GM19099 (cell line): Measurements from ENCODE around the gene VEGFA.

Experiments used
- POLR2A ChIP-seq: IDR thresholded peaks from 3 replicates; pipeline ENCODE4 v1.6.1; 2011; ENCODE audit warnings: low read depth; ENCODE audit not compliant: insufficient read length; ENCODE audit errors: extremely low read depth

The VEGFA gene

DNA sequence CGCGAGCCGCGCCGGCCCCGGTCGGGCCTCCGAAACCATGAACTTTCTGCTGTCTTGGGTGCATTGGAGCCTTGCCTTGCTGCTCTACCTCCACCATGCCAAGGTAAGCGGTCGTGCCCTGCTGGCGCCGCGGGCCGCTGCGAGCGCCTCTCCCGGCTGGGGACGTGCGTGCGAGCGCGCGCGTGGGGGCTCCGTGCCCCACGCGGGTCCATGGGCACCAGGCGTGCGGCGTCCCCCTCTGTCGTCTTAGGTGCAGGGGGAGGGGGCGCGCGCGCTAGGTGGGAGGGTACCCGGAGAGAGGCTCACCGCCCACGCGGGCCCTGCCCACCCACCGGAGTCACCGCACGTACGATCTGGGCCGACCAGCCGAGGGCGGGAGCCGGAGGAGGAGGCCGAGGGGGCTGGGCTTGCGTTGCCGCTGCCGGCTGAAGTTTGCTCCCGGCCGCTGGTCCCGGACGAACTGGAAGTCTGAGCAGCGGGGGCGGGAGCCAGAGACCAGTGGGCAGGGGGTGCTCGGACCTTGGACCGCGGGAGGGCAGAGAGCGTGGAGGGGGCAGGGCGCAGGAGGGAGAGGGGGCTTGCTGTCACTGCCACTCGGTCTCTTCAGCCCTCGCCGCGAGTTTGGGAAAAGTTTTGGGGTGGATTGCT, 1.3 kb downstream of the VEGFA start:
- peak; percentile 42 for TF ChIP-seq POLR2A

DNA sequence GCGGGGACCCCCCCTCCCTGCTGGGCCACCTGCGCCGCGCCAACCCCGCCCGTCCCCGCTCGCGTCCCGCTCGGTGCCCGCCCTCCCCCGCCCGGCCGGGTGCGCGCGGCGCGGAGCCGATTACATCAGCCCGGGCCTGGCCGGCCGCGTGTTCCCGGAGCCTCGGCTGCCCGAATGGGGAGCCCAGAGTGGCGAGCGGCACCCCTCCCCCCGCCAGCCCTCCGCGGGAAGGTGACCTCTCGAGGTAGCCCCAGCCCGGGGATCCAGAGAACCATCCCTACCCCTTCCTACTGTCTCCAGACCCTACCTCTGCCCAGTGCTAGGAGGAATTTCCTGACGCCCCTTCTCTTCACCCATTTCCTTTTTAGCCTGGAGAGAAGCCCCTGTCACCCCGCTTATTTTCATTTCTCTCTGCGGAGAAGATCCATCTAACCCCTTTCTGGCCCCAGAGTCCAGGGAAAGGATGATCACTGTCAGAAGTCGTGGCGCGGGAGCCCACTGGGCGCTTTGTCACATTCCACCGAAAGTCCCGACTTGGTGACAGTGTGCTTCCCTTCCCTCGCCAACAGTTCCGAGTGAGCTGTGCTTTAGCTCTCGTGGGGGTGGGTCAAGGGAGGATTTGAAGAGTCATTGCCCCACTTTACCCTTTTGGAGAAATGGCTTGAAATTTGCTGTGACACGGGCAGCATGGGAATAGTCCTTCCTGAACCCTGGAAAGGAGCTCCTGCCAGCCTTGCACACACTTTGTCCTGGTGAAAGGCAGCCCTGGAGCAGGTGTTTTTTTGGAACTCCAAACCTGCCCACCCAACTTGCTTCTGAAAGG, 2.1 kb downstream of the VEGFA start:
- TF ChIP-seq POLR2A: no peak

GRCh38 chr6:43772681-43773049, 2.7 kb downstream of the VEGFA start:
- no peak for TF ChIP-seq POLR2A

DNA sequence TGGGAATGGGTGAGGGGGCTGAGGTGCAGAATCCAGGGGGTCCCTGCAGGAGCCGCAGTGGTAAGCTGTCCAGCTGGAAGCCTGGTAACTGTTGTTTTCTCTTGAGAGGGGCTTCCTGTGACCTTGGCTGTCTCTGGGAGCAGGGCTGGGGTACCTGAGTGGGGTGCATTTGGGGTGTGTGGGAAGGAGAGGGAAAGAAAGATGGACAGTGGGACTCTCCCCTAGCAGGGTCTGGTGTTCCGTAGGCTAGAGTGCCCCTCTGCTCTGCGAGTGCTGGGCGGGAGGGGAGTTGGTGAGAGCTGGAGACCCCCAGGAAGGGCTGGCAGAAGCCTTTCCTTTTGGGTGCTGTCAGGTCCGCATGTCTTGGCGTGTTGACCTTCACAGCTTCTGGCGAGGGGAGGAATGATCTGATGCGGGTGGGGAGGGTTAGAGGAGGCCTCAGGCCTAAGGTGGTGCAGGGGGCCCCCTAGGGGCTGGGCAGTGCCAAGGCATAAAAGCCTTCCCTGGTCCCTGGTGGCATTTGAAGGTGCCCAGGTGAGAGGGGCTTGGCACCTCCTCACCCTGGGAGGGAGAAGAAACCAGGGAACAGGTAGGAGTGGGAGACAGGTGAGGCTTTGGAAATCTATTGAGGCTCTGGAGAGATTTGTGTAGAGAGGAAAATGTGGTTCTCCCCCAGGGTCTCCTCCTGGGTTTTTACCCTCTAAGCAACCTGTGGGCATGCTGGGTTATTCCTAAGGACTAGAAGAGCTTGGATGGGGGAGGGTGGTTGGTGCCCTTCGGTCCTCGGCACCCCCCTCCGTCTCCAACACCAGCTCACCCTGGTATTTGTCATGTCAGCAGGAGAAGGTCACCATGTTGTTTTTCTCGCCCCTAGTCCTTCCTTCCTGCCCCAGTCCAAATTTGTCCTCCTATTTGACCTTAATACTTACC, 3.3 kb downstream of the VEGFA start:
- TF ChIP-seq POLR2A: peak; percentile 16

DNA sequence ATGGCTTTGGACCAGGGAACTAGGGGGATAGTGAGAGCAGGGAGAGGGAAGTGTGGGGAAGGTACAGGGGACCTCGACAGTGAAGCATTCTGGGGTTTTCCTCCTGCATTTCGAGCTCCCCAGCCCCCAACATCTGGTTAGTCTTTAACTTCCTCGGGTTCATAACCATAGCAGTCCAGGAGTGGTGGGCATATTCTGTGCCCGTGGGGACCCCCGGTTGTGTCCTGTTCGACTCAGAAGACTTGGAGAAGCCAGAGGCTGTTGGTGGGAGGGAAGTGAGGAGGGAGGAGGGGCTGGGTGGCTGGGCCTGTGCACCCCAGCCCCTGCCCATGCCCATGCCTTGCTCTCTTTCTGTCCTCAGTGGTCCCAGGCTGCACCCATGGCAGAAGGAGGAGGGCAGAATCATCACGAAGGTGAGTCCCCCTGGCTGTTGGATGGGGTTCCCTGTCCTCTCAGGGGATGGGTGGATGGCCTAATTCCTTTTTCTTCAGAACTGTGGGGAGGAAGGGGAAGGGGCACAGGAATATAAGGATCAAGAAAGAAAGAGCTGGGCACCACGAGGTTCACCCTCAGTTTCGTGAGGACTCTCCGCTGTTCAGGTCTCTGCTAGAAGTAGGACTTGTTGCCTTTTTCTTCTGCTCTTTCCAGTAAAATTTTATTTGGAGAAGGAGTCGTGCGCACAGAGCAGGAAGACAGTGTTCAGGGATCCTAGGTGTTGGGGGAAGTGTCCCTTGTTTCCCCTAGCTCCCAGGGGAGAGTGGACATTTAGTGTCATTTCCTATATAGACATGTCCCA, 4.2 kb downstream of the VEGFA start:
- no peak for TF ChIP-seq POLR2A

DNA sequence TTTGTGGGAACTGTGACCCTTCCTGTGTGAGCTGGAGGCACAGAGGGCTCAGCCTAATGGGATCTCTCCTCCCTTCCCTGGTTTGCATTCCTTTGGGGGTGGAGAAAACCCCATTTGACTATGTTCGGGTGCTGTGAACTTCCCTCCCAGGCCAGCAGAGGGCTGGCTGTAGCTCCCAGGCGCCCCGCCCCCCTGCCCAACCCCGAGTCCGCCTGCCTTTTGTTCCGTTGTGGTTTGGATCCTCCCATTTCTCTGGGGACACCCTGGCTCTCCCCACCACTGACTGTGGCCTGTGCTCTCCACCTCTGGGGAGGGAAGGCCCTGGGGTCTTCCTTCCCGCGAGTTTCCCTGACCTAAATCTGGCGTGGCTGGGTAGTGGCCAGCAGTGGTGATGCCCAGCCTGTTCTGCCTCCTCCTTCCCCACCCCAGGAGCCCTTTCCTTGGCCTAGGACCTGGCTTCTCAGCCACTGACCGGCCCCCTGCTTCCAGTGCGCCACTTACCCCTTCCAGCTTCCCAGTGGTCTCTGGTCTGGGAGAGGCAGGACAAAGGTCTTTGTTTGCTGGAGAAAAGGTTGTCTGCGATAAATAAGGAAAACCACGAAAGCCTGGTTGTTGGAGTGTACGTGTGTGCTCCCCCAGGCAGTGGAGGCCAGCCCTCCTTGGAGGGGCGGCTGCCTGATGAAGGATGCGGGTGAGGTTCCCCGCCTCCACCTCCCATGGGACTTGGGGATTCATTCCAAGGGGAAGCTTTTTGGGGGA, 4.9 kb downstream of the VEGFA start:
- TF ChIP-seq POLR2A: no peak

- no peak for TF ChIP-seq POLR2A
Observed at GRCh38 chr6:43775535-43775885, 5.5 kb downstream of the VEGFA start.

DNA sequence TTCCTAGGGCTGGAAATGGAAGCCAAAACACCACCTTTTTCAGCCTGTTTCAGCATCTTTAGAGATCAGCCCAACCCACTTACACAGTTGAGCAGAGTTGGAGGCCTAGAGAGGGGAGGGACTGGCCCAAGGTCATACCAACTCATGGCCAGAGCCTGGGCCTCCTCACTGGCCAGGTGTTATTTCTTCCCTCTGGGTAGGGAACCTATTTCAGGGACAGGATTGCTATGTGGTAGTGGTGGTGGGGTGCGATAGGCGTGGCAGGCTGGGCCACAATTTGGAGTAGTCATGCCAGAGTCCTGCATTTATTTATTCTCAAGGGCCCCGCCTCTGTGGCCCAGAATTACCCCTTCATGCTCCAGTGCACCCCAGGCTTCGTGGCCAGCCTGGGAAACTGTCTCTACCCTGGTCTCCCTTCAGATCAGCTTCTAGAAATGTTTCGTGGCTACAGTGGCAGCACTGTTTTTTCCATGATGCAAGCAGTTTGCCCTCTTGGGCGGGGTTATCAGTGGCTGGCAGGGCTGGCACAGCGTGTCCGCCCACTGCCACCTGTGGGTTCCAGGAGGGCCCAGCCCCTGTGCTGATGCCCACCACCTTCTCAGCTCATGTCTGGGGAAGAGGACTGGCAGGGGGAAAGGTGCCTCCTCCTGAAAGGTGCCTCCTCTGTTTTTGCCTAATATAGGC, 6.2 kb downstream of the VEGFA start:
- TF ChIP-seq POLR2A: no peak

- no peak for TF ChIP-seq POLR2A
Observed at GRCh38 chr6:43776799-43777776, 7.1 kb downstream of the VEGFA start.

DNA sequence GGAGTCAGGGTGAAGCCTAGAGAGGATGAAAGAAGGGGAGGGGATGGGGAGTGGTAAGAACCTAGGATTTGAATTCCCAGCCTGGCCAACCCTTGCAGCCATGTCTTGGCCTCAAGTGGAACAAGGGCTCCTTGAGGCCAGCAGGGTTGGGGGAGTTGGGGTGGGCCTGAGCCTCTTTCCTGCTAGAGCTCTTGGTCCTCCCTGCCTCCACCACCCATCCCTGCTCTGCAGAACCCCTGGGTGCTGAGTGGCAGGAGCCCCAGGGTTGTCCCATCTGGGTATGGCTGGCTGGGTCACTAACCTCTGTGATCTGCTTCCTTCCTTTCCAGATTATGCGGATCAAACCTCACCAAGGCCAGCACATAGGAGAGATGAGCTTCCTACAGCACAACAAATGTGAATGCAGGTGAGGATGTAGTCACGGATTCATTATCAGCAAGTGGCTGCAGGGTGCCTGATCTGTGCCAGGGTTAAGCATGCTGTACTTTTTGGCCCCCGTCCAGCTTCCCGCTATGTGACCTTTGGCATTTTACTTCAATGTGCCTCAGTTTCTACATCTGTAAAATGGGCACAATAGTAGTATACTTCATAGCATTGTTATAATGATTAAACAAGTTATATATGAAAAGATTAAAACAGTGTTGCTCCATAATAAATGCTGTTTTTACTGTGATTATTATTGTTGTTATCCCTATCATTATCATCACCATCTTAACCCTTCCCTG, 8.3 kb downstream of the VEGFA start:
- TF ChIP-seq POLR2A: no peak

DNA sequence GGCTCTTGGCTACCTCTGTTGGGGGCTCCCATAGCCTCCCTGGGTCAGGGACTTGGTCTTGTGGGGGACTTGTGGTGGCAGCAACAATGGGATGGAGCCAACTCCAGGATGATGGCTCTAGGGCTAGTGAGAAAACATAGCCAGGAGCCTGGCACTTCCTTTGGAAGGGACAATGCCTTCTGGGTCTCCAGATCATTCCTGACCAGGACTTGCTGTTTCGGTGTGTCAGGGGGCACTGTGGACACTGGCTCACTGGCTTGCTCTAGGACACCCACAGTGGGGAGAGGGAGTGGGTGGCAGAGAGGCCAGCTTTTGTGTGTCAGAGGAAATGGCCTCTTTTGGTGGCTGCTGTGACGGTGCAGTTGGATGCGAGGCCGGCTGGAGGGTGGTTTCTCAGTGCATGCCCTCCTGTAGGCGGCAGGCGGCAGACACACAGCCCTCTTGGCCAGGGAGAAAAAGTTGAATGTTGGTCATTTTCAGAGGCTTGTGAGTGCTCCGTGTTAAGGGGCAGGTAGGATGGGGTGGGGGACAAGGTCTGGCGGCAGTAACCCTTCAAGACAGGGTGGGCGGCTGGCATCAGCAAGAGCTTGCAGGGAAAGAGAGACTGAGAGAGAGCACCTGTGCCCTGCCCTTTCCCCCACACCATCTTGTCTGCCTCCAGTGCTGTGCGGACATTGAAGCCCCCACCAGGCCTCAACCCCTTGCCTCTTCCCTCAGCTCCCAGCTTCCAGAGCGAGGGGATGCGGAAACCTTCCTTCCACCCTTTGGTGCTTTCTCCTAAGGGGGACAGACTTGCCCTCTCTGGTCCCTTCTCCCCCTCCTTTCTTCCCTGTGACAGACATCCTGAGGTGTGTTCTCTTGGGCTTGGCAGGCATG, 9.2 kb downstream of the VEGFA start:
- no peak for TF ChIP-seq POLR2A

- no peak for TF ChIP-seq POLR2A
Observed at GRCh38 chr6:43779852-43780236, 9.8 kb downstream of the VEGFA start.
